CD14-positive monocyte (primary cell): ENCODE results near the gene HSPA2. TPM values are rescaled to one million over a fixed set of nuclear protein-coding genes. Genes with fewer than 3 reads are reported as not detected.

Experiments
- DNase-seq, 3 donors: peaks; one replicate each; pipeline ENCODE4 v3.0.0-alpha.2; 2011 to 2022
- H2AFZ ChIP-seq: 2 replicates; pipeline ENCODE4 v1.6.0; 2012; ENCODE audit warnings: mild to moderate bottlenecking, low read depth, low read length, inconsistent platforms; ENCODE audit not compliant: insufficient read depth, poor library complexity, severe bottlenecking
- H3K27ac ChIP-seq, 2 donors: 1 replicate in 1 of 2; 2 replicates in 1 of 2; pipeline ENCODE4 v1.5.1; 2012 to 2013; ENCODE audit warnings: low read length in 2 of 2, control low read depth in 1 of 2, inconsistent platforms in 1 of 2, low read depth in 1 of 2, mild to moderate bottlenecking in 1 of 2
- H3K27me3 ChIP-seq, 2 donors: one replicate each; pipeline versions ENCODE4 v1.6.0 to v1.6.1; 2011 to 2013; ENCODE audit warnings: low read length in 2 of 2; ENCODE audit not compliant: control insufficient read depth in 2 of 2, insufficient read depth in 2 of 2
- H3K36me3 ChIP-seq, 2 donors: replicated peaks in 1 of 2; 1 replicate in 1 of 2; 2 replicates in 1 of 2; pipeline versions ENCODE4 v1.5.1 to v1.6.1; 2012 to 2013; ENCODE audit warnings: low read length in 2 of 2, control low read depth in 1 of 2, inconsistent platforms in 1 of 2, mild to moderate bottlenecking in 1 of 2; ENCODE audit not compliant: insufficient read depth in 2 of 2, control insufficient read depth in 1 of 2
- H3K4me1 ChIP-seq, 2 donors: 1 replicate in 1 of 2; 2 replicates in 1 of 2; pipeline versions ENCODE4 v1.5.1 to v1.6.1; 2012 to 2013; ENCODE audit warnings: low read length in 2 of 2, control low read depth in 1 of 2, inconsistent platforms in 1 of 2, mild to moderate bottlenecking in 1 of 2, moderate library complexity in 1 of 2; ENCODE audit not compliant: insufficient read depth in 2 of 2, control insufficient read depth in 1 of 2
- H3K4me2 ChIP-seq: replicated peaks from 2 replicates; pipeline ENCODE3; 2012; ENCODE audit warnings: low read length, moderate library complexity, mild to moderate bottlenecking; ENCODE audit not compliant: poor library complexity, severe bottlenecking; ENCODE audit errors: extremely low read depth
- H3K4me3 ChIP-seq, 3 experiments: fragments of 200-600 bp in 1 of 3; sonication (generic) in 1 of 3; replicated peaks in 1 of 3; 1 replicate in 2 of 3; 2 replicates in 1 of 3; pipeline ENCODE4 v1.5.1; 2011 to 2013; ENCODE audit warnings: low read length in 3 of 3, mild to moderate bottlenecking in 3 of 3, control low read depth in 2 of 3, low read depth in 2 of 3, inconsistent platforms in 1 of 3, moderate library complexity in 1 of 3
- H3K79me2 ChIP-seq: 2 replicates; pipeline ENCODE4 v1.6.0; 2012; ENCODE audit warnings: mild to moderate bottlenecking, control low read depth, inconsistent platforms, low read length, moderate library complexity; ENCODE audit not compliant: insufficient read depth
- H3K9ac ChIP-seq: 2 replicates; pipeline ENCODE4 v1.6.0; 2017; ENCODE audit warnings: low read length, mild to moderate bottlenecking; ENCODE audit not compliant: insufficient read depth, poor library complexity, severe bottlenecking
- H3K9me3 ChIP-seq, 2 donors: replicated peaks in 1 of 2; 1 replicate in 1 of 2; 2 replicates in 1 of 2; pipeline versions ENCODE4 v1.5.1 to v1.6.1; 2012 to 2013; ENCODE audit warnings: low read length in 2 of 2, control low read depth in 1 of 2; ENCODE audit not compliant: control insufficient read depth in 1 of 2, insufficient read depth in 1 of 2
- H4K20me1 ChIP-seq: 2 replicates; pipeline ENCODE4 v1.6.0; 2012; ENCODE audit warnings: mild to moderate bottlenecking, low read length, control low read depth, moderate library complexity; ENCODE audit not compliant: insufficient read depth
- H3K27ac Mint-ChIP-seq, 7 donors: one replicate each; pipeline ENCODE4 v1.8.0; 2020; ENCODE audit warnings: mild to moderate bottlenecking in 7 of 7, mixed read lengths in 7 of 7, moderate library complexity in 6 of 7, inconsistent platforms in 2 of 7
- H3K27me3 Mint-ChIP-seq, 3 donors: one replicate each; pipeline ENCODE4 v1.8.0; 2021 to 2022; ENCODE audit warnings: low read depth in 3 of 3, mild to moderate bottlenecking in 3 of 3, mixed read lengths in 3 of 3, moderate library complexity in 3 of 3, inconsistent platforms in 1 of 3
- H3K36me3 Mint-ChIP-seq, 2 donors: one replicate each; pipeline ENCODE4 v1.8.0; 2020; ENCODE audit warnings: mixed read lengths in 2 of 2, inconsistent platforms in 1 of 2, mild to moderate bottlenecking in 1 of 2
- H3K4me1 Mint-ChIP-seq: one replicate; pipeline ENCODE4 v1.8.0; 2020; ENCODE audit warnings: mild to moderate bottlenecking, mixed read lengths
- H3K4me3 Mint-ChIP-seq, 2 donors: one replicate each; pipeline ENCODE4 v1.8.0; 2020; ENCODE audit warnings: mild to moderate bottlenecking in 2 of 2, mixed read lengths in 2 of 2, moderate library complexity in 1 of 2
- H3K9me3 Mint-ChIP-seq, 7 donors: one replicate each; pipeline ENCODE4 v1.8.0; 2020 to 2022; ENCODE audit warnings: mixed read lengths in 7 of 7, mild to moderate bottlenecking in 6 of 7, moderate library complexity in 6 of 7, inconsistent platforms in 2 of 7
- CTCF ChIP-seq: fragments of 200-600 bp; IDR thresholded peaks from one replicate; pipeline ENCODE4 v1.8.0; 2022; ENCODE audit warnings: antibody characterized with exemption, mild to moderate bottlenecking
- WGBS: methylation state at CpG from one replicate; pipeline ENCODE4 v1.1.5; 2013; ENCODE audit warnings: missing lambda C conversion rate; ENCODE audit not compliant: insufficient coverage; 5-methylcytosine and 5-hydroxymethylcytosine counted together
- intact Hi-C, 2 donors: fragments of 100-400 bp; cut with micrococcal nuclease; formaldehyde crosslinking; loops; one replicate each; pipeline versions ENCODE4 v1.15.0 to v1.15.1; 2023
- polyA plus RNA-seq, 3 donors: library from polyadenylated mRNA; depleted of rRNA in 1 of 3; unstranded in 2 of 3; stranded (reverse) in 1 of 3; fragments of 300-500 nt in 2 of 3; fragments of >200 nt in 1 of 3; fragmentation: Illumina TruSeq in 2 of 3; gene quantifications; 1 replicate in 2 of 3; 2 replicates in 1 of 3; pipeline ENCODE4 v1.2.3, GENCODE V29; 2012 to 2021

Gene HSPA2
- polyA plus RNA-seq, 3 donors = 0.17 to 0.41 TPM; not detected in 1

GRCh38 chr14:64493455-64493854 lies 47.1 kb upstream of the HSPA2 start:
- no peak for TF ChIP-seq CTCF
- Mint-ChIP-seq H3K27ac (no peak overlapping the region), H3K4me1 (no peaks in the 10 kb centered on the region), H3K36me3 (peaks cover 26 to 29% of the 10 kb centered on the region in 2 donors), H3K27me3 (no peaks in the 10 kb centered on the region), H3K4me3 (no peak overlapping the region), H3K9me3 (no peaks in the 10 kb centered on the region)
- H3K4me2 ChIP-seq = no peak overlapping the region
- WGBS = no CpG with 5 or more reads among the region's 3 CpGs
- H3K36me3 ChIP-seq = peaks cover 3 to 32% of the 10 kb centered on the region in 2 donors
- no peaks in the 10 kb centered on the region for H4K20me1 ChIP-seq
- no peak overlapping the region for H3K9ac ChIP-seq
- H3K79me2 ChIP-seq = no peaks in the 10 kb centered on the region
- no peaks in the 10 kb centered on the region for H3K4me1 ChIP-seq
- no peak for DNase-seq
- no peak overlapping the region for H3K27ac ChIP-seq
- H3K4me3 ChIP-seq = no peak overlapping the region
- no peaks in the 10 kb centered on the region for H3K27me3 ChIP-seq
- no peak overlapping the region for H2AFZ ChIP-seq
- intact Hi-C loops = no loop called here
- H3K9me3 ChIP-seq = no peaks in the 10 kb centered on the region

- peaks cover 26% of the 10 kb centered on the region in 2 donors for H3K36me3 Mint-ChIP-seq
These were observed 45.3 kb upstream of the HSPA2 start for GRCh38 chr14:64495252-64495651.

More at GRCh38 chr14:64495252-64495651, 45.3 kb upstream of the HSPA2 start:
- H3K79me2 ChIP-seq = peaks cover 6% of the 10 kb centered on the region
- intact Hi-C loops = no loop called here
- no peak overlapping the region for H3K4me3 Mint-ChIP-seq
- H4K20me1 ChIP-seq = no peaks in the 10 kb centered on the region
- no peak overlapping the region for H3K4me2 ChIP-seq
- no peak overlapping the region for H3K9ac ChIP-seq
- H3K9me3 ChIP-seq = no peaks in the 10 kb centered on the region
- H3K4me1 ChIP-seq = no peaks in the 10 kb centered on the region
- H3K27ac ChIP-seq = no peak overlapping the region
- no peak for TF ChIP-seq CTCF
- H3K4me3 ChIP-seq = no peak overlapping the region
- H3K9me3 Mint-ChIP-seq = no peaks in the 10 kb centered on the region
- H3K36me3 ChIP-seq = peaks cover 0 to 21% of the 10 kb centered on the region in 2 donors
- H2AFZ ChIP-seq = no peak overlapping the region
- H3K27me3 Mint-ChIP-seq = no peaks in the 10 kb centered on the region
- H3K4me1 Mint-ChIP-seq = peaks cover 4% of the 10 kb centered on the region
- H3K27ac Mint-ChIP-seq = no peak overlapping the region
- no peak for DNase-seq
- no peaks in the 10 kb centered on the region for H3K27me3 ChIP-seq
